ENCODE measurements around the gene APRT. TPM values are rescaled to one million over a fixed set of nuclear protein-coding genes. Genes with fewer than 3 reads are reported as not detected.
A peak's percentile ranks its signal among the peaks of the same experiment; 100 is the strongest.

APRT gene
- total and polyA plus RNA-seq, 9 of the 15 experiments (the other 6 are each of a cell fraction or from before 2014, with no cell fraction given) = 41.7 to 409 (median 146) TPM

DNA sequence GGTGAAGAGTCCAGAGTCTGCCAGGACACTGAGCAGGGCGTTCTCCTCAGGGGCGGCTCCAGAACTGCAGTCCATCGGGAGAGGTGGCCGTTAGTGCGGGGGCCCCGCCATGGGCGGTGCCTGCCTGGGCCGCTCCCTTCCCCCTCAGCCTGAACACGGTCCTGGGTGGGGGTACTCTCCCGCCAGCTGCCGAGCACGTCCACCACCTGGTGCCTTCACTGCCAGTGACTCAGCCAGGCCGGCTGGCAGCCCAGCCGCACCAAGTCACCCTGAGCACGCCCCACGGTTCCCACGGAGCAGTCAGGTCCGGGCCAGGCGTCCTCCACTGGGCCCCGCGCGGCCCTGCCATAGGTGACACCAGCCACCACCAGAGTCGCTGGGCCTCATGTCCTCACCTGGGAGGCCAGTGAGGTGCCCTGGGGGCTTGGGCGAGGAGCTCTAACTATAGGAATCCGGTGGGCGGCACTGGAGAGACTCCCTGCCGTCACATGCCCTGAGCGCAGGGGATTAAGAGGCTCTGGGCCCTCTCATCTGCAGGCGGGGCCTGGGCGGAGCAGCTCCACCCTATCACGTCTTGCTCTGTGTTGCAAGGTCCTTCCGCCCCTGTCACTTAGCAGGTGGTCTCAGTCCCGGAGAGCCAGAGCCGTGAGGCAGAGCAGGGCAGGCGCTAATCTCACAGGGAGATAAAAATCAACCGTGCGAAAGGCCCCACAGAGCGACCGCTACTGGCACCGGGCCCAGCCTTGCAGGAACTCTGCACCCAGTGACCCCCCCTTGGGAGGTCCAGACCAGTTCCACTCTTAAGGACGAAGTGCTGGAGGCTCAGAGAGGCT lies 41.1 kb downstream of the APRT start (continued):
- TF ChIP-seq MAFK (IDR thresholded peaks at IDR 0.05; ENCODE audit: low read length) = no peak
- TF ChIP-seq CUX1 (CRISPR knock-in tag; IDR thresholded peaks at IDR 0.05) = no peak
- TF ChIP-seq ZNF57 (CRISPR knock-in tag; IDR thresholded peaks at IDR 0.05) = no peak
- TF ChIP-seq HMG20B (CRISPR knock-in tag; IDR thresholded peaks at IDR 0.05) = no peak
- no peak for TF ChIP-seq ZBTB49 (CRISPR knock-in tag; IDR thresholded peaks at IDR 0.05; ENCODE audit: borderline replicate concordance)
- no peak for TF ChIP-seq NR0B1 (IDR thresholded peaks at IDR 0.05; ENCODE audit: partially characterized antibody)
- 0 out of 2 replicates have a peak, but pooled peaks have one; percentile 45 for TF ChIP-seq NFRKB (IDR thresholded peaks at IDR 0.05; ENCODE audit: low read depth)
- no peak for TF ChIP-seq CHCHD3 (CRISPR knock-in tag; IDR thresholded peaks at IDR 0.05)
- no peak for TF ChIP-seq TSC22D4 (tag; IDR thresholded peaks at IDR 0.05)
- TF ChIP-seq, protein P1, sequence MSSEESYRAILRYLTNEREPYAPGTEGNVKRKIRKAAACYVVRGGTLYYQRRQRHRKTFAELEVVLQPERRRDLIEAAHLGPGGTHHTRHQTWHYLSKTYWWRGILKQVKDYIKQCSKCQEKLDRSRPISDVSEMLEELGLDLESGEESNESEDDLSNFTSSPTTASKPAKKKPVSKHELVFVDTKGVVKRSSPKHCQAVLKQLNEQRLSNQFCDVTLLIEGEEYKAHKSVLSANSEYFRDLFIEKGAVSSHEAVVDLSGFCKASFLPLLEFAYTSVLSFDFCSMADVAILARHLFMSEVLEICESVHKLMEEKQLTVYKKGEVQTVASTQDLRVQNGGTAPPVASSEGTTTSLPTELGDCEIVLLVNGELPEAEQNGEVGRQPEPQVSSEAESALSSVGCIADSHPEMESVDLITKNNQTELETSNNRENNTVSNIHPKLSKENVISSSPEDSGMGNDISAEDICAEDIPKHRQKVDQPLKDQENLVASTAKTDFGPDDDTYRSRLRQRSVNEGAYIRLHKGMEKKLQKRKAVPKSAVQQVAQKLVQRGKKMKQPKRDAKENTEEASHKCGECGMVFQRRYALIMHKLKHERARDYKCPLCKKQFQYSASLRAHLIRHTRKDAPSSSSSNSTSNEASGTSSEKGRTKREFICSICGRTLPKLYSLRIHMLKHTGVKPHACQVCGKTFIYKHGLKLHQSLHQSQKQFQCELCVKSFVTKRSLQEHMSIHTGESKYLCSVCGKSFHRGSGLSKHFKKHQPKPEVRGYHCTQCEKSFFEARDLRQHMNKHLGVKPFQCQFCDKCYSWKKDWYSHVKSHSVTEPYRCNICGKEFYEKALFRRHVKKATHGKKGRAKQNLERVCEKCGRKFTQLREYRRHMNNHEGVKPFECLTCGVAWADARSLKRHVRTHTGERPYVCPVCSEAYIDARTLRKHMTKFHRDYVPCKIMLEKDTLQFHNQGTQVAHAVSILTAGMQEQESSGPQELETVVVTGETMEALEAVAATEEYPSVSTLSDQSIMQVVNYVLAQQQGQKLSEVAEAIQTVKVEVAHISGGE (CRISPR knock-in tag; IDR thresholded peaks at IDR 0.05) = no peak; a peak in 1 of 6 replicates
- peak; percentile 27; the same call in 1 of the 2 replicates for TF ChIP-seq TFE3 (CRISPR knock-in tag; IDR thresholded peaks at IDR 0.05)
- TF ChIP-seq CBFA2T3 (IDR thresholded peaks at IDR 0.05) = peak; percentile 56
